ENCODE measurements around the gene TUBB. TPM values are rescaled to one million over a fixed set of nuclear protein-coding genes. Genes with fewer than 3 reads are reported as not detected.
A peak's percentile ranks its signal among the peaks of the same experiment; 100 is the strongest.

The TUBB gene
- total and polyA plus RNA-seq, 9 of the 15 experiments (the other 6 are each of a cell fraction or from before 2014, with no cell fraction given) = 971 to 2,870 (median 1,478) TPM

DNA sequence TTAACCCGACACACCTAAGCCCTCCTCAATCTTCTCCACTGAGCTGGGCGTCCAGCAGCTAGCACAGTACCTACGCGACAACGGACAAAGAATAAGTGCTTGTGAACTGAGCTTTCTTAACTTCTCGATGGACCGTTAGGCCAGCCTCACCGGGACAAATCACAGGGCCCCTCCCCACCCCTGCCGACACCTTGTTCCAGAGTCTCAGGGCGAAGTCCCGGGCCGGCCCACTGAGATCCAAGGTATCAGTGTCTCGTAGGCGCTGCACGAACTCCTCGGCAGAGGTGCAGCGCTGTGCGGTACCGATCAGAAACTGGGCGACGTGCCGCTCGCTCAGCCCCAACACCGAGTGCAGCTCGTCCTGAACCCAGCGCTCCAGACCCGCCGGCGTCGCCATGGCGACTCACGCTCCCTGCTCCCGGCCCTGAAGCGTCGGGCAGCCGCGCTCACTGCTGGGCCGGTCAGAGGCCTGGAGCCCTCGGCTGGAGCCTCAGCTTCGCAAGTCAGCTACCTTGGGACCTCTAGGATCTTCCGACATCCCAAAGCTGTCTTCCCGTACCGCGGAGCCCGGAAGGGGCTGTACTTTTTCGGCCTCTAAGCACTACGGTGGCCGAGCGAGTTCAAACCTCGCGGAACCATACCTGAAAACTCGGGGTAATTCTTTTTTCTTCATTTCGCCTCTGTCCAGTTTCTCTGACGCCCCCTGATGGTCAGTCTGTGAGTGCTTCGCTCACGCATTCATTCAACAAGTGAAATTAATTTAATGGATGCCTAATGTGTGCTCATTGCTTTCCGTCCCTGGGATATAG lies 47.5 kb upstream of the TUBB start, which contains the start of gene DHX16 (continued):
- TF ChIP-seq ZNF655 (CRISPR knock-in tag; IDR thresholded peaks at IDR 0.05) = no peak
- TF ChIP-seq RBM22 (IDR thresholded peaks at IDR 0.05; ENCODE audit: low read depth, low read length, poor library complexity, severe bottlenecking) = peak; percentile 95
- no peak for TF ChIP-seq KAT8 (IDR thresholded peaks at IDR 0.05; ENCODE audit: low read depth)
- TF ChIP-seq SNRNP70 (optimal IDR thresholded peaks at IDR 0.05; ENCODE audit: low read depth, low read length) = no peak
- TF ChIP-seq, protein P1, sequence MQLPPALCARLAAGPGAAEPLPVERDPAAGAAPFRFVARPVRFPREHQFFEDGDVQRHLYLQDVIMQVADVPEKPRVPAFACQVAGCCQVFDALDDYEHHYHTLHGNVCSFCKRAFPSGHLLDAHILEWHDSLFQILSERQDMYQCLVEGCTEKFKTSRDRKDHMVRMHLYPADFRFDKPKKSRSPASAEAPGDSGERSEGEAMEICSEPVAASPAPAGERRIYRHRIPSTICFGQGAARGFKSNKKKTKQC (CRISPR knock-in tag; IDR thresholded peaks at IDR 0.05) = peak; percentile 88; the same call in 1 of the 2 replicates
- TF ChIP-seq SOX6 (IDR thresholded peaks at IDR 0.05) = peak; percentile 71
- no peak for TF ChIP-seq SREBF2 (CRISPR knock-in tag; IDR thresholded peaks at IDR 0.05)
- TF ChIP-seq ZNF431 (CRISPR knock-in tag; IDR thresholded peaks at IDR 0.05) = no peak
- peak; percentile 87; the same call in 1 of the 2 replicates for TF ChIP-seq ZNF609 (CRISPR knock-in tag; IDR thresholded peaks at IDR 0.05; ENCODE audit: borderline replicate concordance)
- peak; percentile 45 to 63; a peak in 3 of 4 replicates for TF ChIP-seq NRF1 (conservative IDR thresholded peaks at IDR 0.05 in 1 of 2, IDR thresholded peaks at IDR 0.05 in 1 of 2)
- peak in 1 of 2 experiments; percentile 77; a peak in 1 of 4 replicates for TF ChIP-seq SRF (CRISPR knock-in tag; IDR thresholded peaks at IDR 0.05)
- peak; percentile 83; the same call in 1 of the 2 replicates for TF ChIP-seq HDAC2 (IDR thresholded peaks at IDR 0.05)
- TF ChIP-seq, protein P2, sequence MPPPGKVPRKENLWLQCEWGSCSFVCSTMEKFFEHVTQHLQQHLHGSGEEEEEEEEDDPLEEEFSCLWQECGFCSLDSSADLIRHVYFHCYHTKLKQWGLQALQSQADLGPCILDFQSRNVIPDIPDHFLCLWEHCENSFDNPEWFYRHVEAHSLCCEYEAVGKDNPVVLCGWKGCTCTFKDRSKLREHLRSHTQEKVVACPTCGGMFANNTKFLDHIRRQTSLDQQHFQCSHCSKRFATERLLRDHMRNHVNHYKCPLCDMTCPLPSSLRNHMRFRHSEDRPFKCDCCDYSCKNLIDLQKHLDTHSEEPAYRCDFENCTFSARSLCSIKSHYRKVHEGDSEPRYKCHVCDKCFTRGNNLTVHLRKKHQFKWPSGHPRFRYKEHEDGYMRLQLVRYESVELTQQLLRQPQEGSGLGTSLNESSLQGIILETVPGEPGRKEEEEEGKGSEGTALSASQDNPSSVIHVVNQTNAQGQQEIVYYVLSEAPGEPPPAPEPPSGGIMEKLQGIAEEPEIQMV (tag; conservative IDR thresholded peaks at IDR 0.05; ENCODE audit: low read depth) = no peak
- no peak for TF ChIP-seq BCLAF1 (IDR thresholded peaks at IDR 0.05; ENCODE audit: borderline replicate concordance in 1 of 2, control insufficient read depth in 1 of 2, low read depth in 2 of 2, low read length in 1 of 2)

All from K562 (cell line).